Endothelial cell of umbilical vein (primary cell): ENCODE results near the gene LRCH1. TPM values are rescaled to one million over a fixed set of nuclear protein-coding genes. Genes with fewer than 3 reads are reported as not detected.

ENCODE experiments used
- BruUV-seq: library from RNA; stranded (reverse); fragments of 400-500 nt; replicated peaks from 2 replicates; lab custom pipeline; 2021; lab: Mats Ljungman, UMichigan
- CTCF ChIA-PET: fragments of 300-600, 350-600 bp; sonication (Branson Sonifier 250); formaldehyde crosslinking; loops from one replicate; lab custom pipeline; 2021; ENCODE audit warnings: antibody characterized with exemption, inconsistent platforms; lab: Charles Lee
- POLR2A ChIA-PET: fragments of 300-600, 350-600 bp; sonication (Branson Sonifier 250); formaldehyde crosslinking; loops from one replicate; lab custom pipeline; 2021; ENCODE audit warnings: antibody characterized with exemption, inconsistent platforms; lab: Charles Lee
- DNase-seq: peaks from one replicate; pipeline ENCODE4 v3.0.0-alpha.2; 2011; ENCODE audit warnings: low read depth, low spot score
- FAIRE-seq: peaks from 2 replicates; lab custom pipeline; 2011; peaks lifted over from hg19 to GRCh38; lab: Jason Lieb, UNC
- H2AFZ ChIP-seq: 2 replicates; pipeline ENCODE4 v1.6.0; 2012; ENCODE audit warnings: low read depth, low read length, control low read depth, inconsistent platforms
- H3K27ac ChIP-seq: 2 replicates; pipeline ENCODE4 v1.5.1; 2011; ENCODE audit warnings: low read depth, mild to moderate bottlenecking, control low read depth, low read length, moderate library complexity; ENCODE audit not compliant: insufficient read depth
- H3K27me3 ChIP-seq, 2 experiments: 2 replicates each; pipeline versions ENCODE4 v1.6.0 to v1.6.1; 2011; ENCODE audit warnings: low read length in 2 of 2, mixed read lengths in 1 of 2; ENCODE audit not compliant: control insufficient read depth in 2 of 2, insufficient read depth in 2 of 2
- H3K36me3 ChIP-seq, 2 experiments: 2 replicates in 1 of 2; 3 replicates in 1 of 2; pipeline ENCODE4 v1.5.1; 2011; ENCODE audit warnings: low read length in 2 of 2, mild to moderate bottlenecking in 1 of 2, moderate library complexity in 1 of 2; ENCODE audit not compliant: control insufficient read depth in 2 of 2, insufficient read depth in 2 of 2; ENCODE audit errors: extremely low read depth in 1 of 2
- H3K4me1 ChIP-seq: 3 replicates; pipeline ENCODE4 v1.5.1; 2011; ENCODE audit warnings: mild to moderate bottlenecking, low read length; ENCODE audit not compliant: control insufficient read depth, insufficient read depth; ENCODE audit errors: extremely low read depth
- H3K4me2 ChIP-seq: 2 replicates; pipeline ENCODE4 v1.6.1; 2011; ENCODE audit warnings: low read length, control low read depth, mixed read lengths; ENCODE audit not compliant: insufficient read depth
- H3K4me3 ChIP-seq, 3 experiments: fragments of 200-600 bp in 1 of 3; sonication (generic), shearing (Covaris generic) in 1 of 3; replicated peaks in 1 of 3; 2 replicates each; pipeline ENCODE4 v1.5.1; 2011 to 2016; ENCODE audit warnings: control low read depth in 3 of 3, low read length in 3 of 3, mild to moderate bottlenecking in 2 of 3, inconsistent platforms in 1 of 3, low read depth in 1 of 3, moderate library complexity in 1 of 3; ENCODE audit not compliant: insufficient read depth in 1 of 3
- H3K79me2 ChIP-seq: 2 replicates; pipeline ENCODE4 v1.6.0; 2012; ENCODE audit warnings: low read length, inconsistent platforms; ENCODE audit not compliant: control insufficient read depth, insufficient read depth
- H3K9ac ChIP-seq: replicated peaks from 2 replicates; pipeline ENCODE3; 2011; ENCODE audit warnings: low read length, control low read depth; ENCODE audit not compliant: insufficient read depth; ENCODE audit errors: extremely low read depth
- H3K9me1 ChIP-seq: replicated peaks from 3 replicates; pipeline ENCODE4 v1.6.0; 2011; ENCODE audit warnings: mild to moderate bottlenecking, low read length; ENCODE audit not compliant: control insufficient read depth, insufficient read depth; ENCODE audit errors: extremely low read depth
- H3K9me3 ChIP-seq: replicated peaks from 2 replicates; pipeline ENCODE4 v1.5.1; 2012; ENCODE audit warnings: low read length, inconsistent platforms; ENCODE audit not compliant: control insufficient read depth, insufficient read depth
- H4K20me1 ChIP-seq: replicated peaks from 2 replicates; pipeline ENCODE3; 2011; ENCODE audit warnings: mild to moderate bottlenecking, low read length; ENCODE audit not compliant: control insufficient read depth, insufficient read depth; ENCODE audit errors: extremely low read depth
- CTCF ChIP-seq, 2 donors: IDR thresholded peaks; 1 replicate in 1 of 2; 2 replicates in 1 of 2; pipeline ENCODE4 v1.5.1; 2011; ENCODE audit warnings: low read length in 2 of 2, mild to moderate bottlenecking in 2 of 2, moderate library complexity in 2 of 2, control low read depth in 1 of 2, inconsistent platforms in 1 of 2, low read depth in 1 of 2; ENCODE audit not compliant: insufficient read depth in 1 of 2; ENCODE audit errors: extremely low read depth in 1 of 2
- EZH2 ChIP-seq: IDR thresholded peaks from 2 replicates; pipeline ENCODE4 v1.6.1; 2012; ENCODE audit warnings: borderline replicate concordance, low read depth, mild to moderate bottlenecking, moderate library complexity, low read length, inconsistent platforms; ENCODE audit not compliant: severe bottlenecking
- FOS ChIP-seq: IDR thresholded peaks from 2 replicates; pipeline ENCODE4 v1.6.1; 2011; ENCODE audit warnings: mild to moderate bottlenecking, low read length, moderate library complexity, borderline replicate concordance; ENCODE audit not compliant: insufficient read depth
- GATA2 ChIP-seq: IDR thresholded peaks from 2 replicates; pipeline ENCODE4 v1.7.0; 2011; ENCODE audit warnings: low read depth, mild to moderate bottlenecking, moderate library complexity, mixed read lengths, low read length; ENCODE audit not compliant: insufficient read length, insufficient read depth
- JUN ChIP-seq: IDR thresholded peaks from 2 replicates; pipeline ENCODE4 v1.6.1; 2011; ENCODE audit warnings: borderline replicate concordance, low read depth; ENCODE audit not compliant: insufficient read length, insufficient read depth
- MAX ChIP-seq: IDR thresholded peaks from 2 replicates; pipeline ENCODE4 v1.6.1; 2011; ENCODE audit not compliant: insufficient read depth, insufficient read length
- MYC ChIP-seq: IDR thresholded peaks from one replicate; pipeline ENCODE4 v1.6.1; 2011; ENCODE audit warnings: mild to moderate bottlenecking, low read depth, low read length
- POLR2A ChIP-seq: IDR thresholded peaks from 2 replicates; pipeline ENCODE4 v1.6.1; 2012; ENCODE audit warnings: low read depth, mild to moderate bottlenecking, control low read depth, low read length
- POLR2AphosphoS5 ChIP-seq: IDR thresholded peaks from 2 replicates; pipeline ENCODE4 v1.6.1; 2012; ENCODE audit warnings: low read depth, mild to moderate bottlenecking, control low read depth, low read length, moderate library complexity; ENCODE audit not compliant: insufficient read depth
- dilution Hi-C: fragments of 300-500 bp; cut with MboI; formaldehyde crosslinking; loops from one replicate; pipeline ENCODE4 v1.15.0; 2019; ENCODE audit warnings: low sequenced_read_pairs; ENCODE audit not compliant: extremely low pct_ligation_motif_present
- intact Hi-C: fragments of 100-400 bp; cut with micrococcal nuclease; formaldehyde crosslinking; loops from one replicate; pipeline ENCODE4 v1.10.0; 2022
- polyA plus RNA-seq, 4 experiments: library from polyadenylated mRNA; depleted of rRNA in 3 of 4; stranded (reverse) in 3 of 4; unstranded in 1 of 4; fragments of >200 nt; gene quantifications; 2 replicates each; pipeline versions ENCODE4 v1.2.1 to v1.2.3, GENCODE V29; 2011 to 2012; ENCODE audit warnings: missing spikeins in 1 of 4
- total RNA-seq: library from RNA; stranded (reverse); gene quantifications from 2 replicates; pipeline ENCODE4 v1.2.3, GENCODE V29; 2021

The LRCH1 gene
- total and polyA plus RNA-seq, 2 donors (not counting 3 experiments of a cell fraction or from before 2014, with no cell fraction given), result 5.4 to 16.5 TPM

GRCh38 chr13:46638262-46638661 lies 85.3 kb downstream of the LRCH1 start:
- Histone ChIP-seq H3K79me2 (peaks cover 14% of the 10 kb centered on the region), H3K9ac (no peak overlapping the region), H3K27ac (no peak overlapping the region), H3K4me1 (peaks cover 22% of the 10 kb centered on the region), H3K4me2 (no peak overlapping the region), H3K9me3 (no peaks in the 10 kb centered on the region), H2AFZ (no peak overlapping the region), H3K27me3 (no peaks in the 10 kb centered on the region), H3K4me3 (no peak overlapping the region), H3K36me3 (no peaks in the 10 kb centered on the region), H4K20me1 (peaks cover 2% of the 10 kb centered on the region), H3K9me1 (no peaks in the 10 kb centered on the region)
- TF ChIP-seq POLR2A, result no peak
- no peak for TF ChIP-seq POLR2AphosphoS5
- no peak for TF ChIP-seq FOS
- TF ChIP-seq GATA2, result no peak
- no peak for TF ChIP-seq CTCF (IDR thresholded peaks at IDR 0.05; ENCODE audit: extremely low read depth in 1 of 2, insufficient read depth in 1 of 2, low read depth in 1 of 2, low read length in 2 of 2)
- no peak for TF ChIP-seq MYC
- no peak for TF ChIP-seq EZH2
- TF ChIP-seq MAX, result no peak
- TF ChIP-seq JUN, result no peak
- DNase-seq (no peak), FAIRE-seq (no peak)
- intact Hi-C loops (no loop called here), dilution Hi-C loops (no loop called here)
- BruUV-seq, result no TSS peak
- POLR2A ChIA-PET, result no interaction called here
- CTCF ChIA-PET, result interaction anchor here (1.4 to 1.5 kb wide), 3 partner anchors 16 to 87 kb away, joined by 3 read pairs; no protein-coding TSS in a partner anchor
